ENCODE measurements around the gene EPHB1.
"Not testable (repeated sequence)": the region's sequence is repeated elsewhere in the genome, so short reads cannot be mapped to it uniquely, and the experiment has no call there.

EPHB1 gene

GRCh38 chr3:134938029-134938525 lies 143.0 kb downstream of the EPHB1 start:
- Mint-ChIP-seq H3K36me3 (no peaks in the 10 kb centered on the region), H3K4me3 (no peak overlapping the region), H3K4me1 (no peaks in the 10 kb centered on the region), H3K27me3 (no peaks in the 10 kb centered on the region), H3K27ac (no peak overlapping the region), H3K9me3 (no peaks in the 10 kb centered on the region)
- DNase-seq, result no peak
- CTCF ChIA-PET, result no interaction called here

GRCh38 chr3:134939978-134940377 lies 144.9 kb downstream of the EPHB1 start:
- H3K9me3 Mint-ChIP-seq, result no peaks in the 10 kb centered on the region
- CTCF ChIA-PET, result no interaction called here

GRCh38 chr3:134941820-134942219 lies 146.8 kb downstream of the EPHB1 start:
- no peaks in the 10 kb centered on the region for H3K9me3 Mint-ChIP-seq
- no peaks in the 10 kb centered on the region for H3K36me3 Mint-ChIP-seq
- H3K4me1 Mint-ChIP-seq, result no peaks in the 10 kb centered on the region
- no peak overlapping the region for H3K27ac Mint-ChIP-seq
- H3K27me3 Mint-ChIP-seq, result no peaks in the 10 kb centered on the region
- DNase-seq, result no peak
- no peak overlapping the region for H3K4me3 Mint-ChIP-seq
- CTCF ChIA-PET, result no interaction called here

More at GRCh38 chr3:134939978-134940377, 144.9 kb downstream of the EPHB1 start:
- Mint-ChIP-seq H3K27me3 (no peaks in the 10 kb centered on the region), H3K4me1 (no peaks in the 10 kb centered on the region), H3K36me3 (no peaks in the 10 kb centered on the region), H3K4me3 (no peak overlapping the region), H3K27ac (no peak overlapping the region)
- no peak for DNase-seq

- no peak for DNase-seq
- Mint-ChIP-seq H3K36me3 (no peaks in the 10 kb centered on the region), H3K9me3 (no peaks in the 10 kb centered on the region), H3K27me3 (no peaks in the 10 kb centered on the region), H3K4me1 (no peaks in the 10 kb centered on the region), H3K27ac (no peak overlapping the region), H3K4me3 (no peak overlapping the region)
- CTCF ChIA-PET, result no interaction called here
Observed at GRCh38 chr3:134944429-134944828, 149.4 kb downstream of the EPHB1 start.

- H3K36me3 Mint-ChIP-seq, result no peaks in the 10 kb centered on the region
- CTCF ChIA-PET, result interaction anchor here (1.2 kb wide), 1 partner anchor 14 kb away, joined by 3 read pairs; no protein-coding TSS in a partner anchor
- no peaks in the 10 kb centered on the region for H3K27me3 Mint-ChIP-seq
- no peak overlapping the region for H3K27ac Mint-ChIP-seq
- no peak for DNase-seq
- no peaks in the 10 kb centered on the region for H3K9me3 Mint-ChIP-seq
- no peaks in the 10 kb centered on the region for H3K4me1 Mint-ChIP-seq
- H3K4me3 Mint-ChIP-seq, result no peak overlapping the region
Observed at GRCh38 chr3:134949150-134949549, 154.1 kb downstream of the EPHB1 start.

- CTCF ChIA-PET, result no interaction called here
- H3K9me3 Mint-ChIP-seq, result no peaks in the 10 kb centered on the region
- no peaks in the 10 kb centered on the region for H3K27me3 Mint-ChIP-seq
- H3K36me3 Mint-ChIP-seq, result no peaks in the 10 kb centered on the region
- no peak for DNase-seq
- no peaks in the 10 kb centered on the region for H3K4me1 Mint-ChIP-seq
- no peak overlapping the region for H3K4me3 Mint-ChIP-seq
- no peak overlapping the region for H3K27ac Mint-ChIP-seq
Observed at GRCh38 chr3:134952371-134952770, 157.3 kb downstream of the EPHB1 start.

GRCh38 chr3:134955874-134956273 lies 160.8 kb downstream of the EPHB1 start:
- H3K27ac Mint-ChIP-seq, result no peak overlapping the region
- no peaks in the 10 kb centered on the region for H3K27me3 Mint-ChIP-seq
- CTCF ChIA-PET, result no interaction called here
- H3K4me1 Mint-ChIP-seq, result no peaks in the 10 kb centered on the region
- no peak for DNase-seq
- no peaks in the 10 kb centered on the region for H3K9me3 Mint-ChIP-seq
- H3K36me3 Mint-ChIP-seq, result no peaks in the 10 kb centered on the region
- H3K4me3 Mint-ChIP-seq, result no peak overlapping the region

GRCh38 chr3:134956395-134956794 lies 161.3 kb downstream of the EPHB1 start:
- Mint-ChIP-seq H3K27ac (no peak overlapping the region), H3K9me3 (no peaks in the 10 kb centered on the region), H3K4me1 (no peaks in the 10 kb centered on the region), H3K36me3 (no peaks in the 10 kb centered on the region), H3K4me3 (no peak overlapping the region), H3K27me3 (no peaks in the 10 kb centered on the region)
- CTCF ChIA-PET, result no interaction called here
- DNase-seq, result no peak

- DNase-seq, result no peak
- CTCF ChIA-PET, result no interaction called here
- no peak overlapping the region for H3K27ac Mint-ChIP-seq
- H3K4me1 Mint-ChIP-seq, result no peaks in the 10 kb centered on the region
- H3K27me3 Mint-ChIP-seq, result no peaks in the 10 kb centered on the region
- H3K9me3 Mint-ChIP-seq, result no peaks in the 10 kb centered on the region
- no peak overlapping the region for H3K4me3 Mint-ChIP-seq
- H3K36me3 Mint-ChIP-seq, result no peaks in the 10 kb centered on the region
Observed at GRCh38 chr3:134956844-134957243, 161.8 kb downstream of the EPHB1 start.

GRCh38 chr3:134959516-134959915 lies 164.5 kb downstream of the EPHB1 start:
- H3K9me3 Mint-ChIP-seq, result no peaks in the 10 kb centered on the region
- H3K4me3 Mint-ChIP-seq, result no peak overlapping the region
- H3K36me3 Mint-ChIP-seq, result no peaks in the 10 kb centered on the region
- no peak overlapping the region for H3K27ac Mint-ChIP-seq
- H3K27me3 Mint-ChIP-seq, result no peaks in the 10 kb centered on the region
- CTCF ChIA-PET, result no interaction called here
- DNase-seq, result no peak
- H3K4me1 Mint-ChIP-seq, result no peaks in the 10 kb centered on the region

GRCh38 chr3:134964226-134964625 lies 169.2 kb downstream of the EPHB1 start:
- no peak for DNase-seq
- Mint-ChIP-seq H3K9me3 (no peaks in the 10 kb centered on the region), H3K36me3 (no peaks in the 10 kb centered on the region), H3K27ac (no peak overlapping the region), H3K27me3 (peaks cover 4% of the 10 kb centered on the region), H3K4me3 (no peak overlapping the region), H3K4me1 (no peaks in the 10 kb centered on the region)
- CTCF ChIA-PET, result interaction anchor here (0.6 kb wide), 1 partner anchor 902 kb away, joined by 3 read pairs; no protein-coding TSS in a partner anchor

- no peak overlapping the region for H3K4me3 Mint-ChIP-seq
- no peaks in the 10 kb centered on the region for H3K9me3 Mint-ChIP-seq
- CTCF ChIA-PET, result no interaction called here
- H3K4me1 Mint-ChIP-seq, result no peaks in the 10 kb centered on the region
- no peak for DNase-seq
- no peaks in the 10 kb centered on the region for H3K36me3 Mint-ChIP-seq
- H3K27me3 Mint-ChIP-seq, result peaks cover 4% of the 10 kb centered on the region
- H3K27ac Mint-ChIP-seq, result no peak overlapping the region
Observed at GRCh38 chr3:134965865-134966481, 170.9 kb downstream of the EPHB1 start.

GRCh38 chr3:134970895-134971294 lies 175.8 kb downstream of the EPHB1 start:
- no peaks in the 10 kb centered on the region for H3K9me3 Mint-ChIP-seq
- CTCF ChIA-PET, result no interaction called here
- no peaks in the 10 kb centered on the region for H3K36me3 Mint-ChIP-seq
- peaks cover 4% of the 10 kb centered on the region for H3K27me3 Mint-ChIP-seq
- H3K4me3 Mint-ChIP-seq, result no peak overlapping the region
- no peaks in the 10 kb centered on the region for H3K4me1 Mint-ChIP-seq
- DNase-seq, result no peak
- H3K27ac Mint-ChIP-seq, result no peak overlapping the region

- CTCF ChIA-PET, result no interaction called here
- Mint-ChIP-seq H3K36me3 (no peaks in the 10 kb centered on the region), H3K4me1 (no peaks in the 10 kb centered on the region), H3K27me3 (peaks cover 3% of the 10 kb centered on the region), H3K4me3 (no peak overlapping the region), H3K27ac (no peak overlapping the region), H3K9me3 (no peaks in the 10 kb centered on the region)
- DNase-seq, result no peak
Observed at GRCh38 chr3:134971306-134971705, 176.2 kb downstream of the EPHB1 start.

GRCh38 chr3:134971907-134972306 lies 176.8 kb downstream of the EPHB1 start:
- H3K36me3 Mint-ChIP-seq, H3K4me1 Mint-ChIP-seq, H3K9me3 Mint-ChIP-seq, H3K4me3 Mint-ChIP-seq, DNase-seq, H3K27ac Mint-ChIP-seq, CTCF ChIA-PET, H3K27me3 Mint-ChIP-seq: not testable (repeated sequence)
